A549 (cell line): ENCODE results near the gene NEK7.

Experiments used
- CTCF ChIP-seq: fragments of >200 bp; sonication (Bioruptor Twin); formaldehyde crosslinking; IDR thresholded peaks from 3 replicates; pipeline ENCODE4 v1.5.1; 2016
- HDAC2 ChIP-seq: fragments of 200-600 bp; sonication (generic); IDR thresholded peaks from 2 replicates; pipeline ENCODE4 v1.6.1; 2016
- REST ChIP-seq: fragments of 200-600 bp; sonication (generic); IDR thresholded peaks from 2 replicates; pipeline ENCODE4 v1.6.1; 2016; ENCODE audit warnings: antibody characterized with exemption, mild to moderate bottlenecking, moderate library complexity
- ZFP36 ChIP-seq: fragments of 450-650 bp; IDR thresholded peaks from 2 replicates; pipeline ENCODE4 v1.6.1; 2014; ENCODE audit warnings: borderline replicate concordance; ENCODE audit not compliant: partially characterized antibody

- no peak for TF ChIP-seq CTCF
- no peak for TF ChIP-seq HDAC2
- no peak for TF ChIP-seq REST
- no peak for TF ChIP-seq ZFP36
Observed at GRCh38 chr1:198304431-198304830, 147.6 kb downstream of the NEK7 start.
